HG03280 (cell line): ENCODE data around the gene CAMKMT.

Experiments
- ATAC-seq: cut with Tn5 transposase; IDR thresholded peaks from one replicate; pipeline ENCODE4 v1.9.1; 2021; ENCODE audit warnings: mild to moderate bottlenecking, moderate library complexity; ENCODE audit not compliant: unreplicated experiment

Gene CAMKMT

GRCh38 chr2:44787663-44788062 is 425.9 kb downstream of the CAMKMT start:
- no peak for ATAC-seq

- no peak for ATAC-seq
These were observed 427.7 kb downstream of the CAMKMT start for GRCh38 chr2:44789446-44789845.

- ATAC-seq: no peak
These were observed 428.4 kb downstream of the CAMKMT start for GRCh38 chr2:44789971-44790721.

- ATAC-seq: no peak
These were observed 431.6 kb downstream of the CAMKMT start for GRCh38 chr2:44793322-44793870.

GRCh38 chr2:44796771-44797170 is 435.0 kb downstream of the CAMKMT start:
- ATAC-seq: no peak

GRCh38 chr2:44798139-44798659 is 436.5 kb downstream of the CAMKMT start:
- no peak for ATAC-seq

- no peak for ATAC-seq
These were observed 437.4 kb downstream of the CAMKMT start for GRCh38 chr2:44799105-44799504.

- ATAC-seq: no peak
These were observed 438.0 kb downstream of the CAMKMT start for GRCh38 chr2:44799754-44800153.

- ATAC-seq: no peak
These were observed 439.6 kb downstream of the CAMKMT start for GRCh38 chr2:44801289-44801840.

GRCh38 chr2:44801841-44802776 is 440.4 kb downstream of the CAMKMT start:
- ATAC-seq: no peak

- ATAC-seq: no peak
These were observed 441.2 kb downstream of the CAMKMT start for GRCh38 chr2:44802777-44803424.

- ATAC-seq: no peak
These were observed 442.9 kb downstream of the CAMKMT start for GRCh38 chr2:44804406-44805265.

- no peak for ATAC-seq
These were observed 443.9 kb downstream of the CAMKMT start for GRCh38 chr2:44805401-44806235.

- ATAC-seq: no peak
These were observed 445.7 kb downstream of the CAMKMT start for GRCh38 chr2:44807201-44808025.

- ATAC-seq: no peak
These were observed 449.3 kb downstream of the CAMKMT start for GRCh38 chr2:44810892-44811530.

- ATAC-seq: no peak
These were observed 451.4 kb downstream of the CAMKMT start for GRCh38 chr2:44813165-44813564.

- no peak for ATAC-seq
These were observed 451.9 kb downstream of the CAMKMT start for GRCh38 chr2:44813658-44814057.
